GM12878 (cell line): ENCODE measurements around the gene NUMB.

Source experiments
- ATF2 ChIP-seq: IDR thresholded peaks from 2 replicates; pipeline ENCODE4 v1.6.1; 2012; ENCODE audit warnings: low read length, inconsistent platforms
- ATF3 ChIP-seq: IDR thresholded peaks from 2 replicates; pipeline ENCODE4 v1.6.1; 2011; ENCODE audit warnings: low read depth, mild to moderate bottlenecking, low read length, moderate library complexity, borderline replicate concordance; ENCODE audit errors: extremely low read depth
- BRCA1 ChIP-seq: IDR thresholded peaks from 2 replicates; pipeline ENCODE4 v1.6.1; 2011; ENCODE audit warnings: low read depth, low read length, improper control_type of control experiment
- CHD1 ChIP-seq: IDR thresholded peaks from 2 replicates; pipeline ENCODE4 v1.6.1; 2012; ENCODE audit warnings: low read depth, low read length, improper control_type of control experiment
- CTCF ChIP-seq, 3 experiments: IDR thresholded peaks in 2 of 3; conservative IDR thresholded peaks in 1 of 3; 2 replicates each; pipeline ENCODE4 v1.5.1; 2011; ENCODE audit warnings: low read depth in 3 of 3, low read length in 3 of 3, mild to moderate bottlenecking in 3 of 3, control low read depth in 2 of 3, moderate library complexity in 2 of 3, inconsistent platforms in 1 of 3, mixed read lengths in 1 of 3; ENCODE audit not compliant: control insufficient read depth in 2 of 3, insufficient read depth in 1 of 3; ENCODE audit errors: extremely low read depth in 1 of 3
- DPF2 ChIP-seq: fragments of 450-650 bp; IDR thresholded peaks from 2 replicates; pipeline ENCODE4 v1.6.1; 2017; ENCODE audit warnings: mild to moderate bottlenecking
- GABPA ChIP-seq: IDR thresholded peaks from 2 replicates; pipeline ENCODE4 v1.6.1; 2014; ENCODE audit warnings: antibody characterized with exemption, low read depth, mild to moderate bottlenecking, inconsistent platforms
- MLLT1 ChIP-seq: fragments of 450-650 bp; IDR thresholded peaks from 2 replicates; pipeline ENCODE4 v1.6.1; 2016; ENCODE audit warnings: mild to moderate bottlenecking
- POLR2A ChIP-seq: IDR thresholded peaks from 2 replicates; pipeline ENCODE4 v1.6.1; 2011; ENCODE audit warnings: low read depth, mild to moderate bottlenecking, low read length
- POLR2AphosphoS5 ChIP-seq: IDR thresholded peaks from 2 replicates; pipeline ENCODE4 v1.6.1; 2011; ENCODE audit warnings: mild to moderate bottlenecking, low read length, inconsistent platforms
- REST ChIP-seq: IDR thresholded peaks from 2 replicates; pipeline ENCODE4 v1.6.1; 2012; ENCODE audit warnings: mild to moderate bottlenecking, low read depth, low read length
- SREBF2 ChIP-seq: IDR thresholded peaks from 2 replicates; pipeline ENCODE4 v1.6.1; 2012; ENCODE audit warnings: mild to moderate bottlenecking, low read length
- USF1 ChIP-seq: IDR thresholded peaks from 2 replicates; pipeline ENCODE4 v1.6.1; 2011; ENCODE audit warnings: borderline replicate concordance, low read depth, mild to moderate bottlenecking, moderate library complexity, mixed read lengths, low read length; ENCODE audit not compliant: insufficient read depth; ENCODE audit errors: extremely low read length

- no peak for TF ChIP-seq DPF2
- TF ChIP-seq GABPA: no peak
- no peak for TF ChIP-seq CTCF (IDR thresholded peaks at IDR 0.05 in 2 of 3, conservative IDR thresholded peaks at IDR 0.05 in 1 of 3; ENCODE audit: control insufficient read depth in 2 of 3, extremely low read depth in 1 of 3, insufficient read depth in 1 of 3, low read depth in 3 of 3, low read length in 3 of 3)
- TF ChIP-seq USF1: no peak
- no peak for TF ChIP-seq ATF2
- TF ChIP-seq POLR2AphosphoS5: no peak
- TF ChIP-seq SREBF2: no peak
- no peak for TF ChIP-seq POLR2A
- no peak for TF ChIP-seq REST
- TF ChIP-seq MLLT1: no peak
- no peak for TF ChIP-seq CHD1
- no peak for TF ChIP-seq ATF3
- no peak for TF ChIP-seq BRCA1
Observed at GRCh38 chr14:73234029-73234428, 224.3 kb downstream of the NUMB start.
